H9 (cell line): ENCODE data around the gene NPAS2. TPM values are rescaled to one million over a fixed set of nuclear protein-coding genes. Genes with fewer than 3 reads are reported as not detected.

ENCODE experiments used
- DNase-seq: peaks from one replicate; pipeline ENCODE4 v3.0.0-alpha.2; 2017
- H2AFZ ChIP-seq: one replicate; pipeline ENCODE4 v1.6.1; 2013; ENCODE audit warnings: mild to moderate bottlenecking, low read length, control low read depth, moderate library complexity
- H2AK5ac ChIP-seq: 2 replicates; pipeline ENCODE4 v1.6.1; 2013; ENCODE audit warnings: low read length, control low read depth, mixed read lengths; ENCODE audit not compliant: insufficient read length
- H2BK120ac ChIP-seq: one replicate; pipeline ENCODE4 v1.6.1; 2013; ENCODE audit warnings: low read depth, mild to moderate bottlenecking, low read length, control low read depth, inconsistent platforms; ENCODE audit not compliant: poor library complexity, severe bottlenecking
- H2BK12ac ChIP-seq: 2 replicates; pipeline ENCODE4 v1.6.1; 2013; ENCODE audit warnings: low read length, control low read depth, mixed read lengths, low read depth; ENCODE audit not compliant: insufficient read length
- H2BK15ac ChIP-seq: 2 replicates; pipeline ENCODE4 v1.6.1; 2013; ENCODE audit warnings: low read depth, low read length, control low read depth
- H2BK20ac ChIP-seq: one replicate; pipeline ENCODE4 v1.6.1; 2013; ENCODE audit warnings: low read depth, mild to moderate bottlenecking, low read length, control low read depth, inconsistent platforms; ENCODE audit not compliant: poor library complexity, severe bottlenecking
- H2BK5ac ChIP-seq: 2 replicates; pipeline ENCODE4 v1.6.1; 2013; ENCODE audit warnings: low read length, control low read depth, mixed read lengths; ENCODE audit not compliant: insufficient read length
- H3K14ac ChIP-seq: 2 replicates; pipeline ENCODE4 v1.6.1; 2013; ENCODE audit warnings: low read length, control low read depth; ENCODE audit not compliant: insufficient read depth
- H3K18ac ChIP-seq: 2 replicates; pipeline ENCODE4 v1.6.1; 2013; ENCODE audit warnings: low read depth, mild to moderate bottlenecking, mixed read lengths, low read length, control low read depth; ENCODE audit not compliant: insufficient read length
- H3K23ac ChIP-seq: 2 replicates; pipeline ENCODE4 v1.6.1; 2013; ENCODE audit warnings: low read length, control low read depth, mixed read lengths, low read depth; ENCODE audit not compliant: insufficient read length
- H3K23me2 ChIP-seq: 2 replicates; pipeline ENCODE4 v1.6.1; 2013; ENCODE audit warnings: low read depth, mild to moderate bottlenecking, mixed read lengths, low read length, control low read depth; ENCODE audit not compliant: insufficient read length, poor library complexity, severe bottlenecking
- H3K27ac ChIP-seq: 2 replicates; pipeline ENCODE4 v1.5.1; 2013; ENCODE audit warnings: low read length, control low read depth, mixed read lengths, low read depth; ENCODE audit not compliant: insufficient read length
- H3K27me3 ChIP-seq: 2 replicates; pipeline ENCODE4 v1.6.1; 2013; ENCODE audit warnings: low read length, control low read depth, inconsistent platforms; ENCODE audit not compliant: insufficient read depth
- H3K4ac ChIP-seq: 2 replicates; pipeline ENCODE4 v1.6.1; 2013; ENCODE audit warnings: low read depth, mild to moderate bottlenecking, control low read depth, inconsistent platforms, low read length, moderate library complexity
- H3K4me1 ChIP-seq: 2 replicates; pipeline ENCODE4 v1.6.1; 2013; ENCODE audit warnings: low read length, control low read depth, inconsistent platforms; ENCODE audit not compliant: insufficient read depth
- H3K4me2 ChIP-seq: 2 replicates; pipeline ENCODE4 v1.6.1; 2013; ENCODE audit warnings: low read length, control low read depth, mixed read lengths; ENCODE audit not compliant: insufficient read length, insufficient read depth
- H3K56ac ChIP-seq: 2 replicates; pipeline ENCODE4 v1.6.1; 2013; ENCODE audit warnings: low read depth, mild to moderate bottlenecking, mixed read lengths, low read length, control low read depth; ENCODE audit not compliant: insufficient read length
- H3K79me1 ChIP-seq: 2 replicates; pipeline ENCODE4 v1.6.1; 2013; ENCODE audit warnings: low read depth, mild to moderate bottlenecking, moderate library complexity, low read length, control low read depth, inconsistent platforms; ENCODE audit not compliant: insufficient read depth, poor library complexity, severe bottlenecking
- H3K79me2 ChIP-seq: 2 replicates; pipeline ENCODE4 v1.6.1; 2013; ENCODE audit warnings: low read length, control low read depth, inconsistent platforms; ENCODE audit not compliant: insufficient read depth
- H3K9ac ChIP-seq: 2 replicates; pipeline ENCODE4 v1.6.1; 2013; ENCODE audit warnings: low read length, control low read depth, mixed read lengths; ENCODE audit not compliant: insufficient read length; ENCODE audit errors: extremely low read depth
- H3K9me3 ChIP-seq: one replicate; pipeline ENCODE4 v1.6.1; 2013; ENCODE audit warnings: low read depth, low read length, inconsistent platforms; ENCODE audit not compliant: control insufficient read depth
- H3T11ph ChIP-seq: one replicate; pipeline ENCODE4 v1.6.1; 2013; ENCODE audit warnings: mild to moderate bottlenecking, low read length, control low read depth, inconsistent platforms
- H4K20me1 ChIP-seq: one replicate; pipeline ENCODE4 v1.6.1; 2013; ENCODE audit not compliant: control insufficient read depth, insufficient read length, insufficient read depth
- H4K5ac ChIP-seq: 2 replicates; pipeline ENCODE4 v1.6.1; 2013; ENCODE audit warnings: low read depth, mild to moderate bottlenecking, mixed read lengths, low read length, control low read depth; ENCODE audit not compliant: insufficient read length
- H4K8ac ChIP-seq: replicated peaks from 2 replicates; pipeline ENCODE4 v1.6.1; 2013; ENCODE audit warnings: low read length, control low read depth, mixed read lengths, low read depth; ENCODE audit not compliant: insufficient read length
- H4K91ac ChIP-seq: 2 replicates; pipeline ENCODE4 v1.6.1; 2013; ENCODE audit warnings: low read depth, mild to moderate bottlenecking, moderate library complexity, mixed read lengths, low read length, control low read depth; ENCODE audit not compliant: insufficient read length
- H3K27ac Mint-ChIP-seq, 3 experiments: 2 replicates in 2 of 3; 3 replicates in 1 of 3; pipeline ENCODE4 v1.8.0; 2020 to 2021; ENCODE audit warnings: mixed read lengths in 3 of 3, mild to moderate bottlenecking in 1 of 3, moderate library complexity in 1 of 3
- H3K27me3 Mint-ChIP-seq: 2 replicates; pipeline ENCODE4 v1.8.0; 2021; ENCODE audit warnings: low read depth, mild to moderate bottlenecking, moderate library complexity, mixed read lengths
- H3K36me3 Mint-ChIP-seq, 3 experiments: 2 replicates in 2 of 3; 3 replicates in 1 of 3; pipeline ENCODE4 v1.8.0; 2020 to 2021; ENCODE audit warnings: low read depth in 3 of 3, mixed read lengths in 3 of 3; ENCODE audit not compliant: insufficient read depth in 1 of 3
- H3K4me1 Mint-ChIP-seq, 2 experiments: 2 replicates each; pipeline ENCODE4 v1.8.0; 2020; ENCODE audit warnings: mixed read lengths in 2 of 2
- H3K4me3 Mint-ChIP-seq, 2 experiments: 2 replicates in 1 of 2; 3 replicates in 1 of 2; pipeline ENCODE4 v1.8.0; 2020 to 2021; ENCODE audit warnings: mild to moderate bottlenecking in 2 of 2, mixed read lengths in 2 of 2, moderate library complexity in 1 of 2
- H3K9me3 Mint-ChIP-seq, 2 experiments: 2 replicates in 1 of 2; 3 replicates in 1 of 2; pipeline ENCODE4 v1.8.0; 2020; ENCODE audit warnings: mild to moderate bottlenecking in 2 of 2, mixed read lengths in 2 of 2, moderate library complexity in 1 of 2
- CTCF ChIP-seq: fragments of 200-600 bp; sonication (generic); conservative IDR thresholded peaks from 3 replicates; pipeline ENCODE4 v1.8.0; 2021; ENCODE audit warnings: antibody characterized with exemption, mild to moderate bottlenecking
- WGBS: extraction: QIAGEN DNeasy Blood & Tissue Kit; methylation state at CpG from one replicate; pipeline ENCODE4 v1.1.7; 2013; ENCODE audit warnings: missing lambda C conversion rate, low lambda C conversion rate, mixed read lengths; ENCODE audit not compliant: insufficient read length; ENCODE audit errors: extremely low coverage; 5-methylcytosine and 5-hydroxymethylcytosine counted together
- total RNA-seq: library from RNA; stranded (reverse); gene quantifications from 2 replicates; pipeline ENCODE4 v1.2.1, GENCODE V29; 2021

The NPAS2 gene
- total RNA-seq, 1 experiment from 2014 or later, result 1.3 TPM

- no peak overlapping the region for H3K4me3 Mint-ChIP-seq
- H3K9ac ChIP-seq, result no peak overlapping the region
These were observed 3.9 kb downstream of the NPAS2 start for GRCh38 chr2:100823665-100824438.

More at GRCh38 chr2:100823665-100824438, 3.9 kb downstream of the NPAS2 start:
- Histone ChIP-seq H4K91ac (no peak overlapping the region), H3K4me1 (peaks cover 3% of the 10 kb centered on the region; the same call in 1 of the 2 replicates), H3K9me3 (no peaks in the 10 kb centered on the region), H2AFZ (no peak overlapping the region), H3K4ac (no peak overlapping the region), H3K23me2 (peaks cover 20% of the 10 kb centered on the region), H4K8ac (no peak overlapping the region), H3K27me3 (peaks cover 19% of the 10 kb centered on the region), H3K56ac (no peak overlapping the region), H3K79me2 (no peaks in the 10 kb centered on the region), H4K20me1 (no peaks in the 10 kb centered on the region), H3K4me2 (no peak overlapping the region), H2BK12ac (no peak overlapping the region), H3T11ph (no peak overlapping the region), H2BK120ac (no peak overlapping the region), H3K18ac (no peak overlapping the region), H2BK20ac (no peak overlapping the region), H3K23ac (no peak overlapping the region), H2AK5ac (no peak overlapping the region), H3K79me1 (no peaks in the 10 kb centered on the region), H3K14ac (no peak overlapping the region), H3K27ac (no peak overlapping the region), H4K5ac (no peak overlapping the region), H2BK15ac (no peak overlapping the region), H2BK5ac (no peak overlapping the region)
- peaks cover 5 to 11% of the 10 kb centered on the region in 2 experiments; a peak in 3 of 5 replicates for H3K9me3 Mint-ChIP-seq
- WGBS, result no CpG with 5 or more reads among the region's 6 CpGs
- no peaks in the 10 kb centered on the region; a peak in 1 of 7 replicates for H3K36me3 Mint-ChIP-seq
- H3K27ac Mint-ChIP-seq, result no peak overlapping the region
- H3K4me1 Mint-ChIP-seq, result peaks cover 7 to 31% of the 10 kb centered on the region in 2 experiments
- no peak for DNase-seq
- TF ChIP-seq CTCF, result no peak
- peaks cover 54% of the 10 kb centered on the region for H3K27me3 Mint-ChIP-seq
